HepG2 (cell line): ENCODE results near the gene ANXA10. TPM values are rescaled to one million over a fixed set of nuclear protein-coding genes. Genes with fewer than 3 reads are reported as not detected.

Experiments used
- SALL2 ChIP-seq: sonication (generic); formaldehyde crosslinking; IDR thresholded peaks from 2 replicates; pipeline ENCODE4 v1.8.1; 2023; ENCODE audit warnings: mild to moderate bottlenecking, missing genetic modification reagents, inconsistent platforms
- TP53 ChIP-seq: sonication (generic); formaldehyde crosslinking; conservative IDR thresholded peaks from 2 replicates; pipeline ENCODE4 v1.4.0; 2020; ENCODE audit warnings: missing genetic modification reagents
- polyA plus RNA-seq, 8 experiments: library from polyadenylated mRNA; depleted of rRNA in 3 of 8; stranded (reverse) in 7 of 8; unstranded in 1 of 8; fragments of >200 nt; fragmentation: Illumina TruSeq in 4 of 8; extraction: Trizol in 4 of 8; gene quantifications; 2 replicates each; pipeline versions ENCODE4 v1.2.1 to v1.2.3, GENCODE V29; 2011 to 2016; ENCODE audit warnings: low read depth in 4 of 8, missing spikeins in 1 of 8, mixed read lengths in 1 of 8; ENCODE audit not compliant: insufficient read depth in 1 of 8
- total RNA-seq, 5 experiments: library from RNA; depleted of rRNA; stranded (reverse); fragments of >200 nt; fragmentation: Illumina TruSeq; extraction: Trizol; gene quantifications; 2 replicates each; pipeline ENCODE4 v1.2.3, GENCODE V29; 2016; ENCODE audit warnings: low read depth in 1 of 5
- TF ChIP-seq, protein P1 (sequence below): sonication (generic); formaldehyde crosslinking; IDR thresholded peaks from 2 replicates; pipeline ENCODE4 v1.4.0; 2020; ENCODE audit warnings: missing genetic modification reagents
- TF ChIP-seq, protein P2 (sequence below): sonication (generic); formaldehyde crosslinking; IDR thresholded peaks from 2 replicates; pipeline ENCODE4 v1.4.0; 2020; ENCODE audit warnings: missing genetic modification reagents
- TF ChIP-seq, protein P3 (sequence below): sonication (generic); formaldehyde crosslinking; IDR thresholded peaks from 2 replicates; pipeline ENCODE4 v1.8.0; 2022; ENCODE audit warnings: low read depth, missing genetic modification reagents
- TF ChIP-seq, protein P4 (sequence below): sonication (generic); formaldehyde crosslinking; IDR thresholded peaks from 2 replicates; pipeline ENCODE4 v1.4.0; 2020; ENCODE audit warnings: missing genetic modification reagents

ANXA10 gene
- total and polyA plus RNA-seq, 2 of the 13 experiments (the other 11 are each of a cell fraction or from before 2014, with no cell fraction given), result 0.08 TPM; not detected in 1

DNA sequence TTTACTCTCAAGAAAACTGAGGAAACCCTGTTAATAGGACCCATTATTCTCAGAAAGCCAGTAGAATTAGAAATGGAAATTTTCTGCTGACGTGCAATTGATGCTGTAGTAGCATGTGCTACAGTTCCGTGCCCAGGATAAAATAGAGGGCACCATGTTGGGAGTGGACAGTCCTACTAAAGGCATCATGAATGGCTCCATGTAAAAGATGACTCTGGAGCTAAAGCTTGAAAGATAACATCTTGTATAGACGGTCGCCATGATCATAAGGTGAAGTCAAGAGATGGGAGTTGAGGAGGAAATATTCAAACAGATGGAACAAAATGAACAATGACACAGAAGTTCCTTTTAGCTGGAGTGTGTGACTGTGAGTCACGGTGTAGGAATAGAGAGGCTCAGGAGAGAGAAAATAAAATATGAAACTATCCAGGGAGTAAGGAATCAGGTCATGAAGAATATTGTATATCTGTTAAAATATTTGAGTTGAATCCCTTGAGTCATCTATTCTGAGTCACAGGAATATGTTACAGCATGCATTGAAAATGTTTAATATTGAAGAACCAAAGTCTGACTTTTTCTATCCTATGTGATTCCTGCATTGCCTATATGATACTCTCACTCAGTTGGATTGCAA lies 31.8 kb downstream of the ANXA10 start (continued):
- TF ChIP-seq, protein P1, sequence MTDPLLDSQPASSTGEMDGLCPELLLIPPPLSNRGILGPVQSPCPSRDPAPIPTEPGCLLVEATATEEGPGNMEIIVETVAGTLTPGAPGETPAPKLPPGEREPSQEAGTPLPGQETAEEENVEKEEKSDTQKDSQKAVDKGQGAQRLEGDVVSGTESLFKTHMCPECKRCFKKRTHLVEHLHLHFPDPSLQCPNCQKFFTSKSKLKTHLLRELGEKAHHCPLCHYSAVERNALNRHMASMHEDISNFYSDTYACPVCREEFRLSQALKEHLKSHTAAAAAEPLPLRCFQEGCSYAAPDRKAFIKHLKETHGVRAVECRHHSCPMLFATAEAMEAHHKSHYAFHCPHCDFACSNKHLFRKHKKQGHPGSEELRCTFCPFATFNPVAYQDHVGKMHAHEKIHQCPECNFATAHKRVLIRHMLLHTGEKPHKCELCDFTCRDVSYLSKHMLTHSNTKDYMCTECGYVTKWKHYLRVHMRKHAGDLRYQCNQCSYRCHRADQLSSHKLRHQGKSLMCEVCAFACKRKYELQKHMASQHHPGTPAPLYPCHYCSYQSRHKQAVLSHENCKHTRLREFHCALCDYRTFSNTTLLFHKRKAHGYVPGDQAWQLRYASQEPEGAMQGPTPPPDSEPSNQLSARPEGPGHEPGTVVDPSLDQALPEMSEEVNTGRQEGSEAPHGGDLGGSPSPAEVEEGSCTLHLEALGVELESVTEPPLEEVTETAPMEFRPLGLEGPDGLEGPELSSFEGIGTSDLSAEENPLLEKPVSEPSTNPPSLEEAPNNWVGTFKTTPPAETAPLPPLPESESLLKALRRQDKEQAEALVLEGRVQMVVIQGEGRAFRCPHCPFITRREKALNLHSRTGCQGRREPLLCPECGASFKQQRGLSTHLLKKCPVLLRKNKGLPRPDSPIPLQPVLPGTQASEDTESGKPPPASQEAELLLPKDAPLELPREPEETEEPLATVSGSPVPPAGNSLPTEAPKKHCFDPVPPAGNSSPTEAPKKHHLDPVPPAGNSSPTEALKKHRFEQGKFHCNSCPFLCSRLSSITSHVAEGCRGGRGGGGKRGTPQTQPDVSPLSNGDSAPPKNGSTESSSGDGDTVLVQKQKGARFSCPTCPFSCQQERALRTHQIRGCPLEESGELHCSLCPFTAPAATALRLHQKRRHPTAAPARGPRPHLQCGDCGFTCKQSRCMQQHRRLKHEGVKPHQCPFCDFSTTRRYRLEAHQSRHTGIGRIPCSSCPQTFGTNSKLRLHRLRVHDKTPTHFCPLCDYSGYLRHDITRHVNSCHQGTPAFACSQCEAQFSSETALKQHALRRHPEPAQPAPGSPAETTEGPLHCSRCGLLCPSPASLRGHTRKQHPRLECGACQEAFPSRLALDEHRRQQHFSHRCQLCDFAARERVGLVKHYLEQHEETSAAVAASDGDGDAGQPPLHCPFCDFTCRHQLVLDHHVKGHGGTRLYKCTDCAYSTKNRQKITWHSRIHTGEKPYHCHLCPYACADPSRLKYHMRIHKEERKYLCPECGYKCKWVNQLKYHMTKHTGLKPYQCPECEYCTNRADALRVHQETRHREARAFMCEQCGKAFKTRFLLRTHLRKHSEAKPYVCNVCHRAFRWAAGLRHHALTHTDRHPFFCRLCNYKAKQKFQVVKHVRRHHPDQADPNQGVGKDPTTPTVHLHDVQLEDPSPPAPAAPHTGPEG, result no peak
- TF ChIP-seq, protein P2, sequence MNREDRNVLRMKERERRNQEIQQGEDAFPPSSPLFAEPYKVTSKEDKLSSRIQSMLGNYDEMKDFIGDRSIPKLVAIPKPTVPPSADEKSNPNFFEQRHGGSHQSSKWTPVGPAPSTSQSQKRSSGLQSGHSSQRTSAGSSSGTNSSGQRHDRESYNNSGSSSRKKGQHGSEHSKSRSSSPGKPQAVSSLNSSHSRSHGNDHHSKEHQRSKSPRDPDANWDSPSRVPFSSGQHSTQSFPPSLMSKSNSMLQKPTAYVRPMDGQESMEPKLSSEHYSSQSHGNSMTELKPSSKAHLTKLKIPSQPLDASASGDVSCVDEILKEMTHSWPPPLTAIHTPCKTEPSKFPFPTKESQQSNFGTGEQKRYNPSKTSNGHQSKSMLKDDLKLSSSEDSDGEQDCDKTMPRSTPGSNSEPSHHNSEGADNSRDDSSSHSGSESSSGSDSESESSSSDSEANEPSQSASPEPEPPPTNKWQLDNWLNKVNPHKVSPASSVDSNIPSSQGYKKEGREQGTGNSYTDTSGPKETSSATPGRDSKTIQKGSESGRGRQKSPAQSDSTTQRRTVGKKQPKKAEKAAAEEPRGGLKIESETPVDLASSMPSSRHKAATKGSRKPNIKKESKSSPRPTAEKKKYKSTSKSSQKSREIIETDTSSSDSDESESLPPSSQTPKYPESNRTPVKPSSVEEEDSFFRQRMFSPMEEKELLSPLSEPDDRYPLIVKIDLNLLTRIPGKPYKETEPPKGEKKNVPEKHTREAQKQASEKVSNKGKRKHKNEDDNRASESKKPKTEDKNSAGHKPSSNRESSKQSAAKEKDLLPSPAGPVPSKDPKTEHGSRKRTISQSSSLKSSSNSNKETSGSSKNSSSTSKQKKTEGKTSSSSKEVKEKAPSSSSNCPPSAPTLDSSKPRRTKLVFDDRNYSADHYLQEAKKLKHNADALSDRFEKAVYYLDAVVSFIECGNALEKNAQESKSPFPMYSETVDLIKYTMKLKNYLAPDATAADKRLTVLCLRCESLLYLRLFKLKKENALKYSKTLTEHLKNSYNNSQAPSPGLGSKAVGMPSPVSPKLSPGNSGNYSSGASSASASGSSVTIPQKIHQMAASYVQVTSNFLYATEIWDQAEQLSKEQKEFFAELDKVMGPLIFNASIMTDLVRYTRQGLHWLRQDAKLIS (CRISPR knock-in tag), result no peak
- TF ChIP-seq, protein P3, sequence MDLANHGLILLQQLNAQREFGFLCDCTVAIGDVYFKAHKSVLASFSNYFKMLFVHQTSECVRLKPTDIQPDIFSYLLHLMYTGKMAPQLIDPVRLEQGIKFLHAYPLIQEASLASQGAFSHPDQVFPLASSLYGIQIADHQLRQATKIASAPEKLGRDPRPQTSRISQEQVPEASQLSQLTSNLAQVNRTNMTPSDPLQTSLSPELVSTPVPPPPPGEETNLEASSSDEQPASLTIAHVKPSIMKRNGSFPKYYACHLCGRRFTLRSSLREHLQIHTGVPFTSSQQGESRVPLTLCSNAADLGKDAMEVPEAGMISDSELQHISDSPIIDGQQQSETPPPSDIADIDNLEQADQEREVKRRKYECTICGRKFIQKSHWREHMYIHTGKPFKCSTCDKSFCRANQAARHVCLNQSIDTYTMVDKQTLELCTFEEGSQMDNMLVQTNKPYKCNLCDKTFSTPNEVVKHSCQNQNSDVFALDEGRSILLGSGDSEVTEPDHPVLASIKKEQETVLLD (CRISPR knock-in tag), result no peak
- TF ChIP-seq TP53 (CRISPR knock-in tag) (no peak), SALL2 (CRISPR knock-in tag) (no peak)
- TF ChIP-seq, protein P4, sequence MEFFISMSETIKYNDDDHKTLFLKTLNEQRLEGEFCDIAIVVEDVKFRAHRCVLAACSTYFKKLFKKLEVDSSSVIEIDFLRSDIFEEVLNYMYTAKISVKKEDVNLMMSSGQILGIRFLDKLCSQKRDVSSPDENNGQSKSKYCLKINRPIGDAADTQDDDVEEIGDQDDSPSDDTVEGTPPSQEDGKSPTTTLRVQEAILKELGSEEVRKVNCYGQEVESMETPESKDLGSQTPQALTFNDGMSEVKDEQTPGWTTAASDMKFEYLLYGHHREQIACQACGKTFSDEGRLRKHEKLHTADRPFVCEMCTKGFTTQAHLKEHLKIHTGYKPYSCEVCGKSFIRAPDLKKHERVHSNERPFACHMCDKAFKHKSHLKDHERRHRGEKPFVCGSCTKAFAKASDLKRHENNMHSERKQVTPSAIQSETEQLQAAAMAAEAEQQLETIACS (CRISPR knock-in tag), result no peak
